OCI-LY1 (cell line): ENCODE data around the gene AGL.

Source experiments
- H2AFZ ChIP-seq: fragments of 200-600 bp; sonication (generic), shearing (Covaris generic); 2 replicates; pipeline ENCODE4 v1.6.0; 2014; ENCODE audit warnings: antibody characterized with exemption, mild to moderate bottlenecking, low read length
- H3F3A ChIP-seq: fragments of 200-600 bp; sonication (generic), shearing (Covaris generic); 2 replicates; pipeline ENCODE4 v1.6.0; 2014; ENCODE audit warnings: mild to moderate bottlenecking, antibody characterized with exemption, low read length, moderate library complexity; ENCODE audit not compliant: insufficient read depth
- H3K27ac ChIP-seq: fragments of 200-600 bp; sonication (generic); 2 replicates; pipeline ENCODE4 v1.5.1; 2014; ENCODE audit warnings: low read length, mixed run types, mild to moderate bottlenecking, low read depth; ENCODE audit not compliant: poor library complexity, severe bottlenecking
- H3K27me3 ChIP-seq: fragments of 200-600 bp; sonication (generic); 2 replicates; pipeline ENCODE4 v1.6.0; 2014; ENCODE audit warnings: antibody characterized with exemption, mild to moderate bottlenecking, low read length, moderate library complexity; ENCODE audit not compliant: insufficient read depth
- H3K36me3 ChIP-seq: fragments of 200-600 bp; sonication (generic); 2 replicates; pipeline ENCODE4 v1.6.1; 2014; ENCODE audit warnings: mild to moderate bottlenecking, antibody characterized with exemption, low read length, moderate library complexity, mixed read lengths; ENCODE audit not compliant: insufficient read depth
- H3K4me1 ChIP-seq: fragments of 200-600 bp; sonication (generic); 2 replicates; pipeline ENCODE4 v1.5.1; 2014; ENCODE audit warnings: mild to moderate bottlenecking, low read length, moderate library complexity; ENCODE audit not compliant: insufficient read depth, severe bottlenecking
- H3K4me2 ChIP-seq: fragments of 200-600 bp; sonication (generic), shearing (Covaris generic); 2 replicates; pipeline ENCODE4 v1.6.1; 2014; ENCODE audit warnings: low read length
- H3K4me3 ChIP-seq: fragments of 200-600 bp; sonication (generic); 2 replicates; pipeline ENCODE4 v1.5.1; 2014; ENCODE audit warnings: low read length, low read depth, mild to moderate bottlenecking, mixed read lengths; ENCODE audit not compliant: poor library complexity, severe bottlenecking
- H3K79me2 ChIP-seq: fragments of 200-600 bp; shearing (Covaris generic); 2 replicates; pipeline ENCODE4 v1.6.1; 2016; ENCODE audit warnings: mixed run types, low read length, mixed read lengths; ENCODE audit not compliant: insufficient read depth
- H3K9ac ChIP-seq: fragments of 200-600 bp; sonication (generic), shearing (Covaris generic); 2 replicates; pipeline ENCODE4 v1.6.1; 2014; ENCODE audit warnings: mild to moderate bottlenecking, low read length, mixed read lengths
- H3K9me2 ChIP-seq: fragments of 200-600 bp; sonication (generic), shearing (Covaris generic); 2 replicates; pipeline ENCODE4 v1.6.1; 2014; ENCODE audit warnings: low read depth, mild to moderate bottlenecking, low read length, mixed read lengths
- H3K9me3 ChIP-seq: fragments of 200-600 bp; shearing (Covaris generic); 2 replicates; pipeline ENCODE4 v1.6.1; 2014; ENCODE audit warnings: low read length, mixed read lengths
- H4K20me1 ChIP-seq: fragments of 200-600 bp; sonication (generic), shearing (Covaris generic); 2 replicates; pipeline ENCODE4 v1.6.0; 2016; ENCODE audit warnings: mild to moderate bottlenecking, low read length; ENCODE audit not compliant: insufficient read depth
- EZH2 ChIP-seq: fragments of 200-600 bp; sonication (generic), shearing (Covaris generic); IDR thresholded peaks from 2 replicates; pipeline ENCODE4 v1.8.0; 2017; ENCODE audit warnings: borderline replicate concordance, mixed run types, mild to moderate bottlenecking, antibody characterized with exemption, low read length, moderate library complexity, mixed read lengths
- TF ChIP-seq, protein P1 (sequence below): fragments of 200-600 bp; sonication (generic), shearing (Covaris generic); IDR thresholded peaks from 2 replicates; pipeline ENCODE4 v1.5.1; 2017; ENCODE audit warnings: mild to moderate bottlenecking, antibody characterized with exemption, low read length, moderate library complexity, mixed read lengths

AGL gene

DNA sequence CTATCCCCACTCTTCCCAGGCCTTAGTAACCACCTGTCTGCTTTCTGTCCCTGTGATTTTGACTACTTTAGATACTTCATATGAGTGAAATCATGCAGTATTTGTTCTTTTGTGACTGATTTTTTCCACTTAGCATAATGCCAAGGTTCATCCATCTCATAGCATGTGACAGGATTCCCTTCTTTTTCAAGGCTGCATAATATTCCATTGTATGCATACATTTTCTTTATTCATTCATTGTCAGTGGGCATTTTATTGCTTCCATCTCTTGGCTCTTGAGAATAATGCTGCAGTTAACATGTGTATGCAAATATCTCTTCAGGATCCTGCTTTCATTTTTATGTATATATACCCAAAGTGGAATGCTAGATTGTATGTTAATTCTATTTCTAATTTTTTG is 56.4 kb downstream of the AGL start:
- Histone ChIP-seq H3K9me2 (no peaks in the 10 kb centered on the region), H4K20me1 (no peaks in the 10 kb centered on the region), H3K27me3 (no peaks in the 10 kb centered on the region), H3K36me3 (peaks cover 51% of the 10 kb centered on the region), H3K79me2 (no peaks in the 10 kb centered on the region), H3K27ac (no peak overlapping the region), H3K4me3 (no peak overlapping the region), H2AFZ (no peak overlapping the region), H3K9ac (no peak overlapping the region), H3K4me1 (no peaks in the 10 kb centered on the region), H3K9me3 (peaks cover 10% of the 10 kb centered on the region), H3F3A (no peaks in the 10 kb centered on the region), H3K4me2 (no peak overlapping the region)
- TF ChIP-seq, protein P1, sequence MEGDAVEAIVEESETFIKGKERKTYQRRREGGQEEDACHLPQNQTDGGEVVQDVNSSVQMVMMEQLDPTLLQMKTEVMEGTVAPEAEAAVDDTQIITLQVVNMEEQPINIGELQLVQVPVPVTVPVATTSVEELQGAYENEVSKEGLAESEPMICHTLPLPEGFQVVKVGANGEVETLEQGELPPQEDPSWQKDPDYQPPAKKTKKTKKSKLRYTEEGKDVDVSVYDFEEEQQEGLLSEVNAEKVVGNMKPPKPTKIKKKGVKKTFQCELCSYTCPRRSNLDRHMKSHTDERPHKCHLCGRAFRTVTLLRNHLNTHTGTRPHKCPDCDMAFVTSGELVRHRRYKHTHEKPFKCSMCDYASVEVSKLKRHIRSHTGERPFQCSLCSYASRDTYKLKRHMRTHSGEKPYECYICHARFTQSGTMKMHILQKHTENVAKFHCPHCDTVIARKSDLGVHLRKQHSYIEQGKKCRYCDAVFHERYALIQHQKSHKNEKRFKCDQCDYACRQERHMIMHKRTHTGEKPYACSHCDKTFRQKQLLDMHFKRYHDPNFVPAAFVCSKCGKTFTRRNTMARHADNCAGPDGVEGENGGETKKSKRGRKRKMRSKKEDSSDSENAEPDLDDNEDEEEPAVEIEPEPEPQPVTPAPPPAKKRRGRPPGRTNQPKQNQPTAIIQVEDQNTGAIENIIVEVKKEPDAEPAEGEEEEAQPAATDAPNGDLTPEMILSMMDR = no peak

- TF ChIP-seq, protein P1 = no peak
- no peak for TF ChIP-seq EZH2
- H3K27ac ChIP-seq = no peak overlapping the region
These were observed 67.1 kb downstream of the AGL start for GRCh38 chr1:99917214-99917613.

DNA sequence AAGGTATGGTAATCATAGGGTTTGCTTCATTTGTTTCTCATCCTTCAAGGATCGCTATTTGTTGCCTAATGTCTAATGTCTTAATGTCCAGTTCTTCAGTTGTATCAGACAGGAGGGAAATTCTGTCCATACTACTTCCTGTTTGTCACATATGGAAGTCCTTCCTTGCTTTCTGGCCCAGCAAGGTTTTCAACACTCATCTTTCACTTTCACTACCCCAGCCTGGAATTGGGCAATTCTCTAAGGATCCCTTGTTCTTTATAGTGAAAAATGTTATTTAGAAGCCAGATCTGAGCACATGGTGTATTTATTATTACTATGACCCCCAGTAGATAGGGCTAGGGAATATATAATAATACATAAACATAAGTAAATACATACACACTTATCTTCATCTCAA is 69.1 kb downstream of the AGL start:
- Histone ChIP-seq H3K9ac (no peak overlapping the region), H3K4me2 (no peak overlapping the region), H3K9me3 (no peaks in the 10 kb centered on the region), H3K4me3 (no peak overlapping the region), H4K20me1 (no peaks in the 10 kb centered on the region), H3K4me1 (no peaks in the 10 kb centered on the region), H3K27ac (no peak overlapping the region), H3K79me2 (no peaks in the 10 kb centered on the region), H3K27me3 (no peaks in the 10 kb centered on the region), H2AFZ (no peak overlapping the region), H3F3A (no peaks in the 10 kb centered on the region), H3K36me3 (peaks cover 17% of the 10 kb centered on the region; the same call in 1 of the 2 replicates), H3K9me2 (no peaks in the 10 kb centered on the region)
- TF ChIP-seq, protein P1 = no peak
- TF ChIP-seq EZH2 = no peak

More at GRCh38 chr1:99917214-99917613, 67.1 kb downstream of the AGL start:
- H3K9me2 ChIP-seq = no peaks in the 10 kb centered on the region
- peaks cover 23% of the 10 kb centered on the region; the same call in 1 of the 2 replicates for H3K36me3 ChIP-seq
- no peaks in the 10 kb centered on the region for H3K4me1 ChIP-seq
- no peak overlapping the region for H3K4me3 ChIP-seq
- no peaks in the 10 kb centered on the region for H3F3A ChIP-seq
- H3K27me3 ChIP-seq = no peaks in the 10 kb centered on the region
- no peaks in the 10 kb centered on the region for H3K79me2 ChIP-seq
- no peaks in the 10 kb centered on the region for H4K20me1 ChIP-seq
- no peak overlapping the region for H3K4me2 ChIP-seq
- no peak overlapping the region for H3K9ac ChIP-seq
- no peak overlapping the region for H2AFZ ChIP-seq
- H3K9me3 ChIP-seq = no peaks in the 10 kb centered on the region
